Activated naive CD4-positive, alpha-beta T cell treated with anti-CD3 and anti-CD28 coated beads, Interleukin-2, amount 10 ng/mL, durations not matched to agents 7 days and 5 days (primary cell): ENCODE measurements around the gene TNPO1.
A peak's percentile ranks its signal among the peaks of the same experiment; 100 is the strongest.

ENCODE experiments used
- CTCF ChIA-PET: fragments of 350-600 bp; sonication (Branson Sonifier 250); formaldehyde crosslinking; loops from one replicate; lab custom pipeline; 2021; ENCODE audit warnings: antibody characterized with exemption; lab: Charles Lee
- DNase-seq: peaks from one replicate; pipeline ENCODE4 v3.0.0-alpha.2; 2020
- H3K27ac Mint-ChIP-seq: one replicate; pipeline ENCODE4 v1.8.0; 2021; ENCODE audit warnings: mild to moderate bottlenecking, moderate library complexity, mixed read lengths
- H3K27me3 Mint-ChIP-seq: one replicate; pipeline ENCODE4 v1.8.0; 2021; ENCODE audit warnings: mild to moderate bottlenecking, mixed read lengths
- H3K36me3 Mint-ChIP-seq: one replicate; pipeline ENCODE4 v1.8.0; 2021; ENCODE audit warnings: mixed read lengths
- H3K4me1 Mint-ChIP-seq: one replicate; pipeline ENCODE4 v1.8.0; 2021; ENCODE audit warnings: mixed read lengths
- H3K4me3 Mint-ChIP-seq: one replicate; pipeline ENCODE4 v1.8.0; 2021; ENCODE audit warnings: mild to moderate bottlenecking, moderate library complexity, mixed read lengths
- H3K9me3 Mint-ChIP-seq: one replicate; pipeline ENCODE4 v1.8.0; 2021; ENCODE audit warnings: mixed read lengths

TNPO1 gene

DNA sequence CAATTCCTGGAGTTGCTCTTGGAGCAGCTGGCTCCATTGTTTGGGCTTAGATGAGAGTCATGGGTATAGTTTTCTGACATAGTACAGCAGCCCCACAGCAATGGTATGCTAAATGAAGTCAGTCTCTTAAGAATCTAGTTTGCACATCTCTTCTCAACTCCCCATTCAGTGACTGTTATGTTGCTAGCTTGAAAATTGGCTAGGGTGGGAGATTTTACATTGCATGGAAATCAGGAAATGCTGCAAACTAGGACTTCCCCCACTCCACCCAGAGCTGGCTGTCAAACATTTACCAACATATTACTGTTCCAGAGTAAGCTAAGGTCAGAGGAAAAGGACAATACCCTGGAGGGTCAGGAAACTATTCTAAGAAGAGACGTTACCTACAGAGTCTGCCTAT is 121.7 kb downstream of the TNPO1 start:
- Mint-ChIP-seq H3K4me1 (no peaks in the 10 kb centered on the region), H3K27ac (no peak overlapping the region), H3K27me3 (peaks cover 23% of the 10 kb centered on the region), H3K4me3 (no peak overlapping the region), H3K36me3 (no peaks in the 10 kb centered on the region), H3K9me3 (no peaks in the 10 kb centered on the region)
- DNase-seq, result no peak
- CTCF ChIA-PET, result no interaction called here

DNA sequence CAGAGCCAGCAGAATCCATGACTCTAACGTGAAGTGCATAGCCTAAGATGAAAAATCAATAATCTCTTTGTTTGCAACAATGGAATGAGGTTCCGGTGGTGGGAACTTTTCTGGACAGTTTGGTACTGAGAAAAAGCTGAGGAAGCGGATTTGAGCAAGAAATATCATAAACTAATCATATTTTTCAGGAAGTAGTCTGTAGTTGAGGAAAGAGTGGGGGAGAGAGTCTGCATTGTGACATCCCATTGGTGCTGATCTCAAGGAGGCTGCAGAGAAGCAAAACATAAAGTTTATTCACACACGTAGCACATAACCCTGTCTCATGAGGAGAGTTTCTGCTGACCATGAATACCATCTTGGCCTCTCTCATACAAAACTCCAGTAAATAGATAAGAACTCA is 123.6 kb downstream of the TNPO1 start:
- no peaks in the 10 kb centered on the region for H3K4me1 Mint-ChIP-seq
- H3K27me3 Mint-ChIP-seq, result peaks cover 17% of the 10 kb centered on the region
- H3K9me3 Mint-ChIP-seq, result no peaks in the 10 kb centered on the region
- no peak for DNase-seq
- CTCF ChIA-PET, result no interaction called here
- no peaks in the 10 kb centered on the region for H3K36me3 Mint-ChIP-seq
- H3K27ac Mint-ChIP-seq, result no peak overlapping the region
- H3K4me3 Mint-ChIP-seq, result no peak overlapping the region

DNA sequence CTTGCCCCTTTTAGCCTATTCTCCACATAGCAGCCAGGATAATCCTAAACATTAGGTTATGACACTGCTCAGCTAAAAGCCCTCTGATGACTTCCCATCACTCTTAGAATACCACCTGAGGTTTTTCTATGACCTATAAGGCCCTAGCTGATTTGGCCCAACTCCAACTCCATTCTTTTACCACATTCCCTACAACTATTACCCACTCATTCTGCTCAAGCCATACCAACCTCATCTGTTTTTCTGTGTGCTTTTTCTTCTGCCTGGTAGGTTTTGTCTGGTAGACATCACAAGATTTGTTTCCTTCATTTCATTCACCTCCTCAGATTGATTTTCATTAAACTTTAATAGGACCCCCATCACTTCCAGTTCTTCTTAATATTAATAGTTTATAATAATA is 126.8 kb downstream of the TNPO1 start:
- Mint-ChIP-seq H3K27ac (no peak overlapping the region), H3K4me1 (no peaks in the 10 kb centered on the region), H3K36me3 (no peaks in the 10 kb centered on the region), H3K9me3 (no peaks in the 10 kb centered on the region), H3K4me3 (no peak overlapping the region), H3K27me3 (peaks cover 8% of the 10 kb centered on the region)
- no peak for DNase-seq
- CTCF ChIA-PET, result no interaction called here

DNA sequence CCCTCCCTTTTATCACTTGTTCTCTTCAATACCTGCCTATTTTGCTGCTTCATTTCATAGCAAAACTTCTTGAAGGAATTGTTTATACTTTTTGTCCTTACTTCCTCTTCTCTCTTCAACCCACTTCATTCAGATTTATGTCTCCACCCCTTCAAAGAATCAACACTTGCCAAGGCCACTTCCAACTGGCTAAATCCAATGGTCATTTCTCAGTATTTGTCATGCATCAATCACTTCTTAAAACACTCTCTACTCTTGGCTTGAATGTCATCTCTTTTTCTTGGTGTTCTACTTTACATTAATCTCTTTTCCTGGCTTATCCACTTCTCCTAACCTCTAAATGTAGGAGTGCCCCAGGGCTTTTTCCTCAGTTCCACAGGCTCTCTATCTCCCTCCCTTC is 131.0 kb downstream of the TNPO1 start:
- CTCF ChIA-PET, result no interaction called here
- Mint-ChIP-seq H3K4me1 (no peaks in the 10 kb centered on the region), H3K4me3 (no peak overlapping the region), H3K36me3 (no peaks in the 10 kb centered on the region), H3K27ac (no peak overlapping the region), H3K9me3 (no peaks in the 10 kb centered on the region), H3K27me3 (peaks cover 13% of the 10 kb centered on the region)
- DNase-seq, result no peak

DNA sequence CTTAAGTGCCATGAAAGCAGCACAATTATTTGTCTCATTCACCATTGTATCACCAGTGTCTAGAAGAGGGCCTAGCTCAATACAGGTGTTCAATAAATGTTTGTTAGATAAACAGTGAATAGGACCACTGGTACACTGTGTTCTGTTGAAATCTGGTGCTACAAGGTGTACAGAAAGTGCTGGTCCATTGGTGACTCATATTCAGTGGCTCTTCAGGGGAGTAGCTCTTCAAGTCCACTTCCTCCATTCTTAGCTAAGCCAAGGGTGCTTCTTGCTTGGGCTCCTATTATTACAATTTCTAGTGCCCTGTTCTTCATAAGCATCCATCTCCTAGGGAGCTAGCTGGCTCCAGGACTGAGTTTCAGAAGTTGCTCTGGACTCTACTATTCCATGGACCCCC is 133.0 kb downstream of the TNPO1 start:
- Mint-ChIP-seq H3K4me3 (no peak overlapping the region), H3K36me3 (no peaks in the 10 kb centered on the region), H3K4me1 (no peaks in the 10 kb centered on the region), H3K27me3 (peaks cover 24% of the 10 kb centered on the region), H3K27ac (no peak overlapping the region), H3K9me3 (no peaks in the 10 kb centered on the region)
- CTCF ChIA-PET, result no interaction called here
- no peak for DNase-seq

DNA sequence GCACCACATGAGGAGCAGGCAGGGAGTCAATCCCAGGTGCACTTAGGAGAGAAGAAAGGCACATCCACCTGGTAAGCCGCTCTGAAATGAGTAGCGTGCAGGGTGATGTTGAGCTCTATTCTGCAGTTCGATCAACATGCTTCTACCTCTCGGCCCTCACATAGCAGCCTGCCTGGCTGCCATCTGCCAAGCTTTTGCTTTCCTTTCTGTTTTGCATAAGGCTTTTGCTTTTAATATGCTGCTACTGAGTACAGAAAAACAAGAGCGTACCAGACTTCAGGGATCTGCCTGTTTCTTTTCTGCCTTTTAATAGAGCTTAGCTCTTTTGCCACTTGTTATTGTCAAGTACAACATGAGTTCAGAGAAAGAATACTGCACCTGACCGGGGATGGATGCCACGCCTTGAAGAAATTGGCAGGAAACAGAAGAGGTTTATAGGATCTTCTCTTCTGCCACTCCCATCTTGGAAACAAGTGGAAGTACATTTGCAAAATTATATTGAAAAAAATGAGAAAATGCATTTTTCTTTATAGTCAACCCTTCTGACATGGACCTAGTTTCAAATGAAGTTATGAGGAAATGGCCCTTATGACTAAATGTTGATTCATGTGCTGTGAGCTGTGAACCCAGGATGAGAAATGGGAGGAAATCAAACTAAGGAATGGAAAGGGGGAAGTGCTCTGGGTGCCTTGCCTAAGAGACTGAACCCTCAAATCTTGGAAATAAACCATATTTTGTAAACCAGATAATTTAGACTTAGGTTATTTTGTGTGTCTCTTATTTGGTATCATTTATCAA is 135.4 kb downstream of the TNPO1 start:
- Mint-ChIP-seq H3K9me3 (no peaks in the 10 kb centered on the region), H3K36me3 (no peaks in the 10 kb centered on the region), H3K4me3 (no peak overlapping the region), H3K27ac (no peak overlapping the region), H3K27me3 (peaks cover 42% of the 10 kb centered on the region), H3K4me1 (peaks cover 16% of the 10 kb centered on the region)
- DNase-seq, result no peak
- CTCF ChIA-PET, result interaction anchor here (0.8 kb wide), 1 partner anchor 125 kb away, joined by 3 read pairs; no protein-coding TSS in a partner anchor

DNA sequence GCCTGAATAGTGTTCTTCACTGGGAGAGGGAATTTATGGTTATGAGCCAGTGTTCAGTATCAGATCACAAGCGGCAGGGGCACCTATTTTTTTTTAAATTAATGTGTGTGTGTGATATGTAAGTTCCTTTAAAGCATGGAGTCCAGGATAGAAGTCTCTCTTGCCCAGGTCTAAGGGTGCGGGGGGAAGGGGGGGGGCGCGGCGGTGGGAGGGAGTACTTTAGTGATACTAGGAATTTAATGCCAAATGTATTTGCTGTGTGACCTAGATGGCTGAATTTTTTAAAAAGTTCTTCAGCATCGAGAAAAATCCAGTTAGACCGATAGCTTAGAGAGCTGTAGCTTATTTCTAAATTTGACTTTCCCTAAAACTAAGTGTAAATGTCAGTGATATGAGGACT is 137.9 kb downstream of the TNPO1 start:
- Mint-ChIP-seq H3K36me3 (no peaks in the 10 kb centered on the region), H3K9me3 (no peaks in the 10 kb centered on the region), H3K27ac (no peak overlapping the region), H3K27me3 (peaks cover 54% of the 10 kb centered on the region), H3K4me1 (peaks cover 16% of the 10 kb centered on the region), H3K4me3 (peak overlapping the region; percentile 85)
- no peak for DNase-seq
- CTCF ChIA-PET, result no interaction called here

DNA sequence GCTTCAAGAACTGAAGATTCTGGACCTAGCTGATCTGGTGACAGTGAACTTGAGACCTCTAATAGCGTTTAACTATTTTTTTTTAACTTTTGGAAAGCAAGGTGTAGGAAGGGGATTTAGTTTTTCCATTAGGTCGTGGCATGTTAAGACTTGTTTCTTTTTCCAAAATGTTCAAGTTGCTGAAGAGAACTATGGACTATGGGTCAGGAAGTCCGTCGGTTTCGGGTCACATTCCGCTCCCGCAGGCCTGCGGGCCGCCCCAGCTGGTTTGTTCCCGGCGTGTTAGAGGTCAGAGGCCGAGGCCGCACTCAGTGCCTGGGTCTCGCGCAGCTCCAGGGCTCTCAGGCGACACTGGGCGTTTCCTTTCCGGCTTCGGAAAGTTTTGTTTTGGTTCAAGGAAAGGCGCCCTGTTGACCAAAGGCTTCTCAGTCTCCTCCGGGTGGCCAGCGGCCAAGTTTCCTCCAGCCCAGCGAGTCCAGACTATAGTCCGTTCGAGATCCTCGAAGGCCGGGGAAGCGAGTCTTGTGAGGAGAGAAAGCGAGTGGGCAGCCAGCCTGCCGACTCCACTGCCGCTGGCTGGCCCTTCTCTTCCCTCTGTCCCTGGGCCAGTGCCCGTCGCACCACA is 138.8 kb downstream of the TNPO1 start:
- peak; percentile 33 for DNase-seq
- Mint-ChIP-seq H3K27me3 (peaks cover 62% of the 10 kb centered on the region), H3K4me1 (peaks cover 16% of the 10 kb centered on the region), H3K4me3 (peak overlapping the region; percentile 85), H3K36me3 (no peaks in the 10 kb centered on the region), H3K9me3 (no peaks in the 10 kb centered on the region), H3K27ac (peak overlapping the region; percentile 16)
- CTCF ChIA-PET, result interaction anchor here (1.1 to 1.3 kb wide), 3 partner anchors 248 to 344 kb away, joined by 3 read pairs; no protein-coding TSS in a partner anchor

DNA sequence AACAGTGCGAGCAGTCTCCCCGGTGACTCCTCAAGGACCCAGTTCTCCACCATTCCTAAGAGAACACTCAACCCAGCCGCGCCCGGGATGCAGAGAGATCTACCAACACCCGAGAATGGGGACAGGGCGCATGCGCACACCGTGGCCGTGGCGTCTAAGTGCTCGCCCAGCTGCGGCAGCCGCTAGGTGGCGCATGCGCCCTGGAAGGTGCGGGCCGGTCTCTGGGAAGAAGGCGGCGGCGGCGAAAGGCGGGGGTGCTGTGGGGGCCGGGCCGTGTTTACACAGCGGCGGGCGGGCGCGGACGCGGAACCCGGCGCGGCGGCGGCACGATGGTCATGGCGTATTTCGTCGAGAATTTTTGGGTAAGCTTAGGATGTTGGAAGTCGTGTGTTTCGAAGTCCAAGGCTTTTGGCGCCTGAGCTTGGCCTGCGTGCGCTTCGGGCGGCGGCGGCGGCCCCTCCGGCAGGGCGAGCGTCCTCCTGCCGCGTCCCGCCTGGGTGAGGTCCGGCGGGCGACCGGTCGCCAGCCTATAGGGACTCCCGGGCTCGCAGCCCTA is 139.4 kb downstream of the TNPO1 start, which contains the start of gene FCHO2:
TSS of gene FCHO2 (plus strand) at position 274 of the 556 bp plus-strand sequence. CDS start at position 330, 56 bp downstream.
- DNase-seq, result peak; percentile 96
- Mint-ChIP-seq H3K27me3 (peaks cover 62% of the 10 kb centered on the region), H3K4me1 (peaks cover 16% of the 10 kb centered on the region), H3K4me3 (peak within 1 kb of the TSS; percentile 85), H3K36me3 (no peaks in the 10 kb centered on the region), H3K27ac (peak within 1 kb of the TSS; percentile 56), H3K9me3 (no peaks in the 10 kb centered on the region)
- CTCF ChIA-PET, result interaction anchor here (1.0 to 1.3 kb wide), 5 partner anchors 246 to 345 kb away, joined by 3 read pairs; no protein-coding TSS in a partner anchor

DNA sequence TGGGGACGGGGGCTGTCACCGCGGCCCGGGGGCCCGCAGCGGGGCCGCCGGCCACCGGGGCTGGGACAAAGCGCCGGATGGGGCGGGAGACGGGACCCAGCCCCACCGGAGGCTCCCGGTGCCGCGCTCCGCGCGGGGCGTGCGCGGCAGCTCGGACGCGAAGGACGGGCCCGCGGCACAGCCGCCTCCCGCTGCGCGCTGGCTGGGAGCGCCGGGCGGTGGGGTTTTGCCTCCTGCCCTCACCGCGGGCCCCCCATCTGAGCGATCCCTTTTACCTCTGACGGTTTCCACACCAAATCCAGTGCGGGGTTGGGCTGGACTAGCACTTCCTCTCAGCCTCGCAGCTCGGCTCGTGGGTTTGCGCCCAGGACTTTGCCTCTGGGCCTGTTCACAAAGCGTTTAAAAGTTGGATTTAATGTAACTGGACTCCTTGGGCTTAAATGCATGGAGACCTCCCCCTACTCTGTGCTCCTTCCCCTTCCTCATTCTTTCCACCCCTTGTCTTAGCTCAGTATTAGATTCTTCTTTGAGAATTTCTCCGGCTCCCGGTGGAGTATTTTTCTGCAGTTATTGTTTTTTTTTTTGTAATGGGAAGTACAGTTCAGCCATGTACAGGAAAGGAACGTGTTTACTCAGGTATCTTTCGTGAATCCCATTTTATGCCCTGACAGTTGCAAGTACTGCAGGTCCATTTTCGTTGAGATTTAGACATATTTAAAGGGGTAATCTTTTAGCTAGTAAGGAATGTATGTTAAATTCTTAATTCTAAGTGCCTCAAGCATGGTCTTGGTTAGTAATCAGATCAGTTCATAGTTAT is 140.1 kb downstream of the TNPO1 start:
- peaks cover 60% of the 10 kb centered on the region for H3K27me3 Mint-ChIP-seq
- CTCF ChIA-PET, result interaction anchor here (1.0 to 1.3 kb wide), 3 partner anchors 245 to 345 kb away, joined by 3 read pairs; no protein-coding TSS in a partner anchor

DNA sequence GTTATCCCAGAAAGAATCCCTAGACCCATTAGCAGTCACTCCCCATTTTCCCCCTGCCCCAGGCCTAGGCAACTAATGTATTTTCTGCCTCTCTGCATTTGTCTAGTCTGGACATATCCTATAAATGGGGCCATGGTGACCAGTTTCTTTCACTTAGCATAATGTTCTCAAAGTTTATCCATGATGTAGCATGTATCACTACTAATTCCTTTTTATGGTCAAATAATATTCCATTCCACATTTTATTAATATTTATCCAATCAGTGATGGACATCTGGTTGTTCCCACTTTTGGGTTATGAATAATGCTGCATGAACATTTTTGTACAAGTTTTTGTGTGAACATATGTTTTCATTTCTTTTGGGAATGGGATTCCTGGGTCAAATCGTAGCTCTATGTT is 140.9 kb downstream of the TNPO1 start:
- H3K4me1 Mint-ChIP-seq, result peaks cover 16% of the 10 kb centered on the region
- H3K4me3 Mint-ChIP-seq, result peak overlapping the region; percentile 25
- H3K9me3 Mint-ChIP-seq, result no peaks in the 10 kb centered on the region
- CTCF ChIA-PET, result interaction anchor here (1.2 kb wide), 1 partner anchor 246 kb away, joined by 3 read pairs; no protein-coding TSS in a partner anchor
- H3K27me3 Mint-ChIP-seq, result peaks cover 54% of the 10 kb centered on the region
- H3K27ac Mint-ChIP-seq, result no peak overlapping the region
- H3K36me3 Mint-ChIP-seq, result no peaks in the 10 kb centered on the region
- DNase-seq, result no peak

More for the DNA sequence above, 140.1 kb downstream of the TNPO1 start:
- H3K4me3 Mint-ChIP-seq, result peak overlapping the region; percentile 69
- H3K4me1 Mint-ChIP-seq, result peaks cover 16% of the 10 kb centered on the region
- no peaks in the 10 kb centered on the region for H3K36me3 Mint-ChIP-seq
- no peaks in the 10 kb centered on the region for H3K9me3 Mint-ChIP-seq
- H3K27ac Mint-ChIP-seq, result peak overlapping the region; percentile 22
- peak; percentile 43 for DNase-seq

DNA sequence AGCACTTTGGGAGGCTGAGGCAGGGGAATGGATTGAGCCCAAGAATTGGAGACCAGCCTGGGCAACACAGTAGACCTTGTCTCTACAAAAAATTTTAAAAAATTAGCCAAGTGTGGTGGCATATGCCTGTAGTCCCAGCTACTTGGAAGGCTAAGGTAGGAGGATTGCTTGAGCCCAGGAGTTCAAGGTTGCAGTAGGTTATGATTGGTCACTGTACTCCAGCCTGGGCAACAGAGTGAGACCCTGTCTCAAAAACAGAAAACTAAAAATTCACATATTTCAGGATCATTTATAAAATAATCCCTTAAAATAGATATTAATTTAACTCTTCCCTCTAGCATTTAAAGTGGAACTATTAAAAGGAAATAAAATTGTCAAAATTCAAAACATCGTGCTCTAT is 142.8 kb downstream of the TNPO1 start:
- CTCF ChIA-PET, result interaction anchor here (0.8 kb wide), 1 partner anchor 212 kb away, joined by 3 read pairs; no protein-coding TSS in a partner anchor

More for the DNA sequence above, 142.8 kb downstream of the TNPO1 start:
- H3K27ac Mint-ChIP-seq, result no peak overlapping the region
- H3K36me3 Mint-ChIP-seq, result no peaks in the 10 kb centered on the region
- no peak for DNase-seq
- H3K9me3 Mint-ChIP-seq, result no peaks in the 10 kb centered on the region
- H3K4me1 Mint-ChIP-seq, result peaks cover 16% of the 10 kb centered on the region
- H3K4me3 Mint-ChIP-seq, result no peak overlapping the region
- H3K27me3 Mint-ChIP-seq, result peaks cover 44% of the 10 kb centered on the region
